GM18499 (cell line): ENCODE results near the gene KPNB1.

Experiments used
- ATAC-seq: cut with Tn5 transposase; IDR thresholded peaks from one replicate; pipeline ENCODE4 v1.9.1; 2021; ENCODE audit warnings: moderate number of reproducible peaks; ENCODE audit not compliant: insufficient read depth, unreplicated experiment

The KPNB1 gene

DNA sequence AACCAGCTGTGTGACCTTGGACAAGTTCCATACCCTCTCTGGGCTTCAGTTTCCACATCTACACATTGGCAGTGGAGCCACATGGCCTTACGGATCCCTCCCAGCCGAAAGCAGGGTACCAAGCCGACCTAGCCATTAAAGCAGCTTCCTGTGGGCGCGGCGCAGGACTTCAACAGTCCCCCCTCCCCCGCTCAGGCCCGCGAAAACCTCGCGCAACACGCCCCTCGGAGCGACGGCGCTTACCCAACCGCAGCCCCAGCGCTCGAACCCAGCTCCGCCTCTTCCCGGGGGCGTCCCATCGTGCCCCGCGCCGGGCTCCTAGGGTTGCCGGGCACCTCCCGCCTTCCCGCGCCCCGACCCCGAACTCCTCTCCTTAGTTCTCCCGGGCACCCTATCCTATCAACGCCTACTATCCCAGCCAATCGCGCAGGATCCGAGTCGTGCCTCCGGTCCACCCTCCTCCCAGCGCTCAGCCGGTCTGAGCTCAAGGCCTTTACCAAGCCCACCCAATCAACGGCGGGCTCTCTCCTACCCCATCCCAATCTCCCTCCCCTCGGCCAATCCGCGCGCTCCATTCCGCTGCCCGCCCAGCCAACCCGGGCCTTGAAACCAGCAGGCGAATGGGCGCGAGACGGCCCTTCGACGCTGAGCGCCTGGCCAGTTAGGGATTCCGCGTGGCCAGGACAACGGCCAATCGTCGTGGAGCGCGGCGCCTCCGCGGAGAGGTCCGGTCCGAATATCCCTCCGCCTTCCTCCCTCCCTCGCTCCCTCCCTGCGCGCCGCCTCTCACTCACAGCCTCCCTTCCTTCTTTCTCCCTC, at the start of gene KPNB1:
Gene KPNB1, plus strand, starts transcription at position 767 of the 819 bp plus-strand sequence. CDS start 326 bp downstream, outside the sequence.
- ATAC-seq: peak; percentile 59

DNA sequence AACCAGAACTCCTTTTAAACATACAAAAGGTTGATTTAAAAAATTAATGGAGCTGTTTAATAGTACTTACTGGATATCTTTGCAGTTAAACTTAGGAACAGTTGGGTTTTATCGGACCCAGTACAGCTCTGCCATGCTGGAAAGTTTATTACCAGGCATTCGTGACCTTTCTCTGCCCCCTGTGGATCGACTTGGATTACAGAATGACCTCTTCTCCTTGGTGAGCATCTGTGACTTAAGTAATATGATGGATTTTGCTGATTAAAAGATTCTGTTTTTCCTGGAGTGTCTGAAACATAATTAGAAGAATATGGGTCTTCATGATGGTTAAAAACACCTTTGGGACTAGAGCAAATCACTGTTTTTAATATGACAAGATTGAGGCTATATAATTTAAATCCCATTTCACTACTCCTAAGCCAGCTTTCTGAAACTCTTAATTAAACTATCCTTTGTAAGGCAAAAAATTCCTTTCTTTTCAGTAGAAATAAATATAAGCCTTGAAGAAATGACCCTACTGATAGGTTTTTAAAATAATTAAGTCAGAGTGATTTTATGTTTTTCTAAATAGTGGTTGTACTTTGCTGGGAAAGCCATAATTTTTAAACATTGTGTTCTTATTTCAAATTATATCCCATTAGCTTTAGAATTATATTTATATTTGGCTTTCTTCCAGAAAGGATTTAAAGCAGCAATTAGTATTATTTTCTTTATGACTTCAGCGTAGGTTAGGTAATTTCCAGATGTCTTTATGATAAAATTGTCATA, 45.7 kb upstream of the KPNB1 start:
- ATAC-seq: no peak

DNA sequence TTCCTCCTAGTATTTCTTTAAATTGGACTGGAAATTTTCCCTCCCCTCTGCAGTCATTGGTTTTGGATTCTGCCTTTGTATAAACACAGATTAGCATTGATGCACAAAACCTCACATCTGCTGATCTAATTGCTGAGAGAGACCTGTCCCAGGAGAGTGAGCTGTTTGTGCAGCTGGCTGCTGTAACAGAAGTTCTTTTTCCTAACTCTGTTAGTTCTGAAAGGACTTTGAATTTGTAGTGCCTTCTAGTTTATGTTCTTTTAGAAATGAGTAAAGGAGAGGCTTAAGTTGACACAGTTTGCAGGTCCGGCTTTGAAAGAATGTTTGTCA, 45.2 kb upstream of the KPNB1 start:
- no peak for ATAC-seq

DNA sequence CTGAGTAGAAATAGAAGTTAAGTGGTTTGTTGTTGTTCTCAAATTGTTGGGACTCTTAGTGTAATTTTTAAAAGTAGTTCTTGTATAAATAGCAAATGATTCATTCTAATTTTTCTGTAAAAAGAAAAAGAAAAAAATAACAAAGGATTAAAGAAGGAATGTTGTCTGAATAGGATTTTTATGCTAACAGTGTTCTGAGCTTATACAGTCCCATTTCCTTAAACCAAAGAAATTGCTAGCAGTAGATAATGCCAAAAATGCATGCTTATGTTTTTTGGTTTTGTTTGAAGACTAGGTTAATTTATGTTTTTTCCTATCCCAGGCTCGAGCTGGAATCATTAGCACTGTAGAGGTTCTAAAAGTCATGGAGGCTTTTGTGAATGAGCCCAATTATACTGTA, 44.7 kb upstream of the KPNB1 start:
- no peak for ATAC-seq

DNA sequence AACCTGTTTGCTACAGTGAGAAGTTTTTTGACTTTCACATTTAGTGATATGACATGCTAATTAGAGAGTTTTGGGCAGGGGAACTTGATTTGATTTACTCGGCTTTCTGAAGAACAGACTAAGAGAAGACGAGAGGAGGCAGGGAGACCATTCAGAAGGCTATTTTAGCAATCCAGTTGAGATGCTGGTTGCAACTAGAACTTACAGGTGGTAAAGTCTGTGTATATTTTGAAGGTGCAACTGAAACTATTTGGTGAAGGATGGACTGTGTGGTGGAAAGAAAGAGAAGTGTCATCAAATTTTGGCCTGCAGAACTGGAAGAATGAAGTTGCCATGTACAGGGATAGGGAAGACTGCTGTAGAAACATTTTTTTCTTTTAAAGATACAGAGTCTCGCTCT, 42.2 kb upstream of the KPNB1 start:
- no peak for ATAC-seq

DNA sequence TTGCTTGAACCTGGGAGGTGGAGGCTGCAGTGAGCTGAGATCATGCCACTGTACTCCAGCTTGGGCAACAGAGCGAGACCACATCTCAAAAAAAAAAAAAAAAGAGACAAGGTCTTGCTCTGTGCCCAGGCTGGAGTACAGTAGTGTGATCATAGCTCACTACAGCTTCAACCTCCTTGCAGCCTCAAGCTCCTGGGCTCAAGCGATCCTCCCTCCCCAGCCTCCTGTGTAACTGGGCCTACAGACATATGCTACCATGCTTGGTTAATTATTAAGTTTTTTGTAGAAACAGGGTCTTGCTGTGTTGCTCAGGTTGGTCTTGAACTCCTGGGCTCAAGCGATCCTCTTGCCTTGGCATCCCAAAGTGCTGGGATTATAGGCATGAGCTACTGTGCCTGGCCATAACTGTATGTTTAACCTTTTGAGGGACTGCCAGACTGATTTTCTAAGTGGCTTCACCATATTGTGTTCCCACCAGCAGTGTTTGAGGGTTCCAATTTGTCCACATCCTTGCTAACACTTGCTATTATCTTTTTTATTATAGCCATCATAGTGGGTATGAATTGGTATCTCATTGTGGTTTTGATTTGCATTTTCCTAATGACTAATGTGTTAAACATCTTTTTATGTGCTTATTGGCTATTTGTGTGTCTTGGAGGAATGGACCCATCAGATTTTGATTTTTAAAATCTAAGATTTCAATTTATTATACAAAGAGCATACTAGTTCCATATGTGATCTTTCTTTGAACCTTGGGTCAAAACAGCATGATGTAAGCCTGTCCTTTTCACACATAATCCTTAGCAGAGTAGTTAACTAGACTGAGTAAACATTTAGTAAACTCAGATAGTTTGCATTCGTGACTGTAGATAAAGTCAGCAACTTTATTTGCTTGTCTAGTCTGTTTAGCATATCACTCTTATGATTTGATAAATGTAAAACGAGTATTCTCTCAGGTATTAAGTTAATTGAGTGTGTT, 38.1 kb upstream of the KPNB1 start:
- ATAC-seq: no peak

DNA sequence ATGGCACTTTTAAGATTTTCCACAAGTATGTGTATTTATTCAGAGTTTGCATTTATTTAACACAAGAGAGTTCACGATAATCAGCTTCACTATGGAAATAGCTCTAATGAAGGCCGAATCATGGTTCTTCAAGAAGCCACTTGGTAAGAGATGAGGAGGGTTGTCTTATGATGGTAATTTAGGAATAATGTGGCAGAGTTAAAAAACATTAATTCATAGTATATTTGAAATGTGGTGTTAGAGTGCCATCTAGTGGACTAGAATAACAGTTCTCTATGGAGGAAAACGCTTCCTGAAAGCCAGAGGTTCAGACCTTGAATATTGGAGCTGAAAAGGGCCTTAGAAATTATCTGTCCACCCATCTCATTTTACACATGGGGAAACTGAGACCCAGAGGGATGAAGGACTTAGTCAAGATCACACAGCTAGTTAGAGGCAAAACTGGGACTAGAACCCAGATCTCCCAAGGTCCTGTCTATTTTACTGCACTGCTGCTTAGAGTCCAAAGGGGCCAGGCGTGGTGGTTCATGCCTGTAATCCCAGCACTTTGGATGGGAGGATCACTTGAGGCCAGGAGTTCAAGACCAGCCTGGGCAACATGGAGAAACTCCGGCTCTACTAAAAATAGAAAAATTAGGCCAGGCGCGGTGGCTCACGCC, 33.8 kb upstream of the KPNB1 start:
- no peak for ATAC-seq

DNA sequence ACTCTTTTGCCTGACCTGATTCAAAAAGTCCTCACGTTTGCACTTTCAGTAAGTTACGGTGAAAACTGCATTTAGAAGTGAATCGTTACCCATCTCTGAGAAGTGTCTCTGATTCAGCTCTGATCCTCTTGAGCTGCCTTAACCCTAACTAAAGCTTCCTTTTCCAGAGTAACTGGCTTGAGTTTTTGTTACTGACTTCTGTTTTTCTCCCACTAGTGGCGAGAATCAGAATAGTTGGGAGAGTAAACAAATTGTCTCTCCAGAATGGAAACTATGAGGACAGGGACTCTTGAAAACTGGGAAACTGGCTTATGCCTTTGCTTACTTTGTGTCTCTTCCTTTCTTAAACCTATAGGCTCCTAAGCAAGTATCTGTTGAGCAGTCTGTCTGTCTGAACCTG, 31.3 kb upstream of the KPNB1 start:
- no peak for ATAC-seq

DNA sequence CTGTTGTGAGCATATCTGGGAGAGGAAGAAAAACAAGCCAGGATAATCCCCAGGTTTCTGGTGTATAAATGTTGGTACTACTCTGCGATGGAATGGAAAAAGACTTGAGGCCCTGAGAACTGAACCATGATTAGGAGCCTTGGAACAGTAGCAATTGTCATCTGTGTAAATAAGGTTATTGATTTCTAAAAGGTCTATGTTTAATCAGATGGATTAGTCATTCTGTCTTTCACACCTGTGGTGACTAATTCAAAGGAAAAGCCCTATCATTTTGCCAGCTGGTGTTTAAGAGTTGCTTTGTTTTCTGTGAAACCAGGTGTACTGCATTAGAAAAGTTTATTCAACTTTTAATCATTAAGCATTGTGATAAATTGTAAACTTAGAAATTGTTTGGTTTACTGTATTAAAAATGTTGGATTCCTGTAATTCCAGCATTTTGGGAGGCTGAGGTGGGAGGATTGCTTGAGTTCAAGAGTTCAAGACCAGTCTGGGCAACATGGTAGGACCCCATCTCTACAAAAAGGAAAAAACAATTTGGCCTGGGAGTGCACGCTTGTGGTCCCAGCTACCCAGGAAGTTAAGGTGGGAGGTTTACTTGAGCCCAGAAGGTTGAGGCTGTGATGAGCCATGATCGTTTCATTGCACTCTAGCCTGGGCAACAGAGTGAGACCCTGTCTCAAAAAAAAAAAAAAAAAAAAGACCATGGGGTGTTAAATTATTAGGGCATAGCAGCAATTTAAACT, 29.0 kb upstream of the KPNB1 start:
- ATAC-seq: no peak

DNA sequence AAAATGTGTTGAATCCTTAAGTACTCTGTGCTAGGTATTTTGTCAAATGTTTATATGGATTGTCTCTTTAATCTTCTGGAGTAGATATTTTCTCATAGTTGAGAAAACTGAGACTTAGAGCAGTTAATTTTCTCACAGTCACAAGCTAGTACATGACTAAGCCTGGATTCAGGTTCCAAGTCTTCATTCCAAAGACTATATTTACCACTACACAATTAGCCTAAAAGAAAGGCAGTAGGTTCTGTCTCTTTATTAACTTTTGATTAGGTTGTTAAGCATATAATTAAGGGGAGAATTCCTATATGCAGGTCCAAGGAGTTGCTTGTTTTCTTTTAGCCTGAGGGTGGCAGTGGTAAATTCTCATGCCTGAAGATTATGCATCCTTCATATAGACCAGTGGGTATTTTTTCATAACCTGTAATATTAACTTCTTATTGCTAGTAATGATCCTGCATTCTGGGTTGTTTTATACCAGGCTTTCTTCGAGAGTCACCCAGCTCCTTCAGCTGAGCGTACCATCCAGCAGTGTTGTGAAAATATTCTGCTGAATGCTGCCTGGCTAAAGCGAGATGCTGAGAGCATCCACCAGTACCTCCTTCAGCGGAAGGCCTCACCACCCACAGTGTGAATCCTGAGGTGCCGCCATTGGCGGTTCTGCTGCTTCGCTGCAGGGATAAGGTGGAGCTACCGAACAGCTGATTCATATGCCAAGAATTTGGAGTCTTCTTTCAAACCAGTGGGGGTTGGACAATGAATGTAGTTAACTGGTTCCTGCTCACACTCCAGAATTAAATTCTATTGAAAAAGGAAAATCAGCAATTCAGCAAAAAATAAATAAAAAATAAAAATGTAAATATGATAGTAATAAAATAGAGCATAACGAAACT, 28.2 kb upstream of the KPNB1 start:
- no peak for ATAC-seq

DNA sequence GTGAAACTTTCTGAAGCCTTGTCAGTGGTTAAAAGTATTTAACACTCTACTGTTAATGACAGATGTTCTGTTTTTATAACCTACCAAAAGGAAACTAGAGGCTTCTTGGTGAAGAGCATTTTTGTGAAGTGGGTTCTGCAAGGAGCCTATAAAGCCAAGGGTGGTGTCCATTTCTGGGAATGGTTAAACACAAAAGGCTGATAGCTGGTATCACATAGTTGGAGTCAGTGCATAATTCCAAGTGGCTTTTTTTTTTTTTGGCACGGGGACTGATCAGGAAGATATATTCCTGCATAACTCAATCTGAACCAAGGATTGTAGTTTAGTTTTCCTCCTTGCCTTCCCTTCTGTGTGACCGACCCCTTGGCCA, 27.6 kb upstream of the KPNB1 start:
- no peak for ATAC-seq

DNA sequence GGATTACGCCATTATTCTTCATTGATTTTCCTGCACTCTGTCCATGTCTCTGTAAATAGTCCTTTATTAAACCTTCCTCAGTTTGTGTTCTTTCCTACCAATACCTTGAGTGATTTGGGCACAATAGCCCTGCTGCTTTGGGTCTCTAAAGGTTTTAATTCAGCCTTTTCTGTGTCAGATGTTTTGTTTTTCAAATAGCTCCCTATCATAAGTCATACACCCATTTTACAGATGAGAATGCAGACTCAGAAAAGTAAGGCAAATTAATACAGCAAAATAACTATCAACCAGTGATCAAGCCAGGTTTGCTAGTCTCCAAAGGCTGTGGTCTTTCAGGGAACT, 25.0 kb upstream of the KPNB1 start:
- ATAC-seq: no peak

DNA sequence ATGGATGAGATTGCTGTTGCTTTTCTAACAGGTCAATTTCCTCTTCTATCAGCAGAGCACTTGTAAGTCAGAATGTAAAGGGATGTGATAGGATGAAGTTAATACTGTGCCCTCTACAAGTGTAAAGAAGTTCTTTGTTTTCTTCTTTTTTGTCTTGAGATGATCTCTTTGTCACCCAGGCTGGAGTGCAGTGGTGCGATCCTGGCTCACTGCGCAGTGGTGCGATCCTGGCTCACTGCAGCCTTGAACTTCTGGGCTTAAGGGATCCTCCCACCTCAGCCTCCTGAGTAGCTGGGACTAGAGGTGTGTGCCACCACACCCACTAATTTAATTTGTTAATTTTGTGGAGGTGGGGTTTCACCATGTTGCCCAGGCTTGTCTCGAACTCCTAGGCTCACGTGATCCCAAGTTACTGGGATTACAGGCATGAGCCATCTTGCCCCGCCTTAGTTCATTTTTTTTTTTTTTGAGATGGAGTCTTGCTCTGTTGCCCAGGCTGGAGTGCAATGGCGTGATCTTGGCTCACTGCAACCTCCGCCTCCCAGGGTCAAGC, 21.6 kb upstream of the KPNB1 start:
- ATAC-seq: no peak

DNA sequence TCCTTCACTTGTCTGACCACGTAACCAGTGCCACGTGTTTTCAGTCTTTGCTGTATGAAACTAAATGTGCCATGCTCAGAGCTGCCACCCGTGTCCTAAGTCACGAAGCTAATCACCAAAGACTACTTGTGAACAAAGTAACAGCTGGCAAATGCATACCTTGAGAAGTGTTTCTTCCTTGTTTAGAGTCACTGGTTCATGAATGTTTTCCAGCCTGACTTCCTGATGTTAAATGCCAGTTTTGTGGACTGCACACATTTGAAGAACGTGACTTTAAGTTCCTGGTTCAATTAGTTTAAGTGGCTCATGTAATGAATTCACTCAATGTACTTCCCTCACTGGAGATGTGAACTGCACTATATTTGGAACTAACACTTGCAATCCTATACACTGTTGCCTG, 19.9 kb upstream of the KPNB1 start:
- ATAC-seq: no peak

DNA sequence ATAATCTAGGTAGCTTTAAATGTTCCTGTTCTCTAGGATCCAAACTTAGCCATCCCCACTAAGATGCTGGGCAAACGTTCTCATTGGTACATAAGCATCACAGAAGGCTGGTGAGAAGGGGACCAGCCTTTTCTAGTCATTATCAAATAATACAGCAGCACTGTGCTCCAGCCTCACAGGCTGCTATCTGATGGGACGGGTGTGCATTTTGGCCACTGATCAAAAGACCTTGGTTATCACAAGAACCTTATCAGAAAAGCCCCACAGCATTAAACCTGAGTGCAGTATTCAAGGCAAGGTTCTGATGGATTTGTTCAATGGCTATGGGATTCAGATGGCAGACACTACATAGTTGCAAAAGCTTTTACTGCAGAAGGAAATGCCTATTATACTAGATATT, 19.1 kb upstream of the KPNB1 start:
- ATAC-seq: no peak

DNA sequence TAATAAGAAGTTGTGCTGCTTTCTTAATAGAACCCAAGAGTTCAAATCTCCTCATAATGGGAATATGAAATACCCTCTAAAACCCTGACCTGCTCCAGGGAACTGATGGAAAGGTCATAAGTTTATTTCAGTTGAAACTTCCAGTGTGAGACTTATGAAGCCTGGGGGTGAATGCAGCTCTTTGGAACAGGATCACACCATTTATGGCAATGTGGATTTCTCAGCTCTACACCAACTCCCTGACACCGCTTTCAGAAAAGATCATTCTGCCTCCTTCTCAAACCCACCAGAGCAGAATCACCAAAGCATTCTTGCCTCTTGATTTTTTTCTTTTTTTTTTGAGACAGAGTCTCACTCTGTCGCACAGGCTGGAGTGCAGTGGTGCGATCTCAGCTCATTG, 16.7 kb upstream of the KPNB1 start:
- no peak for ATAC-seq

DNA sequence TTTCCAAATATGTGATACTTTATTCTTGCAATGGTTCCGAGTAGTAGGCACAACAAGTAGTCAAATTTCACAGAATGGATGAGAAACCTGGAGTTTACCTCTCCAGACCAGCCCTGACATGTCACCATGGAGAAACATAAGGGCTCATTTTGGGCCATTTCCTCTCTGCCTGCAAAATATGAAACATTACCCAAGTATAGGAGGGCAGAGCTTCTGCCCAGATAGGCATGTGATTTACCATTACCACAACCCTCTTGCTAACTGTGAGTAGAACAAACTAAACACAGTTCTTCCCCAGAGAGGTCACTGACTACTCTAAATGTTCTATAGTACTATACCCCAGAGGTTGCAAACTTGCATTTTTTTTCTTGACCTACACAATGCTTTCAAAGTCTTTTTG, 15.7 kb upstream of the KPNB1 start:
- no peak for ATAC-seq

DNA sequence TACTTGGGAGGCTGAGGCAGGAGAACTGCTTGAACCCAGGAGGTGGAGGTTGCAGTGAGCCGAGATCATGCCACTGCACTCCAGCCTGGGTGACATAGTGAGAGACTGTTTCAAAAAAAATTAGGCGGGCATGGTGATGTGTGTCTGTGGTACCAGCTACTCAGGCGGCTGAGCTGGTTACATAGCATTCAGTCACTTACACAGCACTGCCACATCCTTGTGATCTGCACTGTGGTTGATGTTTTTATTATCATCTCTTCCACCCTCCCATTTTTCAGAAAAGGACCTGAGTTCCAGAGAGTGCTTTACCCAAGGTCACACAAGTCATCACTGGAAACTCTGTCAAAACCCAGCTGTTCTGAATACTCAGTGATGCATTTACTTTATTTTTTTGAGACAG, 14.8 kb upstream of the KPNB1 start:
- no peak for ATAC-seq
